DOHH2 (cell line): ENCODE data around the gene TRIM66.

Experiments
- EZH2phosphoT487 ChIP-seq: fragments of 200-600 bp; sonication (generic); IDR thresholded peaks from 2 replicates; pipeline ENCODE4 v1.6.1; 2017; ENCODE audit warnings: borderline replicate concordance, mild to moderate bottlenecking, antibody characterized with exemption, low read length, moderate library complexity, mixed read lengths
- TF ChIP-seq, protein P1 (sequence below): fragments of 200-600 bp; sonication (generic); IDR thresholded peaks from one replicate; pipeline ENCODE4 v1.5.1; 2014; ENCODE audit warnings: antibody characterized with exemption, mild to moderate bottlenecking, low read depth, low read length; ENCODE audit not compliant: poor library complexity, severe bottlenecking

GRCh38 chr11:8704136-8704535 lies 21.7 kb upstream of the TRIM66 start:
- TF ChIP-seq, protein P1, sequence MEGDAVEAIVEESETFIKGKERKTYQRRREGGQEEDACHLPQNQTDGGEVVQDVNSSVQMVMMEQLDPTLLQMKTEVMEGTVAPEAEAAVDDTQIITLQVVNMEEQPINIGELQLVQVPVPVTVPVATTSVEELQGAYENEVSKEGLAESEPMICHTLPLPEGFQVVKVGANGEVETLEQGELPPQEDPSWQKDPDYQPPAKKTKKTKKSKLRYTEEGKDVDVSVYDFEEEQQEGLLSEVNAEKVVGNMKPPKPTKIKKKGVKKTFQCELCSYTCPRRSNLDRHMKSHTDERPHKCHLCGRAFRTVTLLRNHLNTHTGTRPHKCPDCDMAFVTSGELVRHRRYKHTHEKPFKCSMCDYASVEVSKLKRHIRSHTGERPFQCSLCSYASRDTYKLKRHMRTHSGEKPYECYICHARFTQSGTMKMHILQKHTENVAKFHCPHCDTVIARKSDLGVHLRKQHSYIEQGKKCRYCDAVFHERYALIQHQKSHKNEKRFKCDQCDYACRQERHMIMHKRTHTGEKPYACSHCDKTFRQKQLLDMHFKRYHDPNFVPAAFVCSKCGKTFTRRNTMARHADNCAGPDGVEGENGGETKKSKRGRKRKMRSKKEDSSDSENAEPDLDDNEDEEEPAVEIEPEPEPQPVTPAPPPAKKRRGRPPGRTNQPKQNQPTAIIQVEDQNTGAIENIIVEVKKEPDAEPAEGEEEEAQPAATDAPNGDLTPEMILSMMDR = no peak
- no peak for TF ChIP-seq EZH2phosphoT487
